Activated B cell treated with CpG ODN at 0.5 μM for 24 hours (primary cell): Measurements from ENCODE around the gene SUGCT. TPM values are rescaled to one million over a fixed set of nuclear protein-coding genes. Genes with fewer than 3 reads are reported as not detected.

Experiments
- ATAC-seq: fragments of 200-7000 bp; cut with Tn5 transposase; one replicate; pipeline ENCODE4 v1.10.0; 2021; ENCODE audit warnings: low read depth, mild to moderate bottlenecking, moderate library complexity
- CTCF ChIA-PET: fragments of 350-600 bp; sonication (Branson Sonifier 250); formaldehyde crosslinking; loops from one replicate; lab custom pipeline; 2021; ENCODE audit warnings: antibody characterized with exemption; lab: Charles Lee
- POLR2A ChIA-PET: fragments of 350-600 bp; sonication (Branson Sonifier 250); formaldehyde crosslinking; loops from one replicate; lab custom pipeline; 2021; ENCODE audit warnings: antibody characterized with exemption; lab: Charles Lee
- DNase-seq: peaks from one replicate; pipeline ENCODE4 v3.0.0; 2022
- H3K27ac Mint-ChIP-seq: one replicate; pipeline ENCODE4 v1.8.0; 2020; ENCODE audit warnings: mixed read lengths
- H3K27me3 Mint-ChIP-seq: one replicate; pipeline ENCODE4 v1.8.0; 2021; ENCODE audit warnings: mixed read lengths
- H3K36me3 Mint-ChIP-seq: one replicate; pipeline ENCODE4 v1.8.0; 2021; ENCODE audit warnings: low read depth, mixed read lengths
- H3K4me1 Mint-ChIP-seq: one replicate; pipeline ENCODE4 v1.8.0; 2021; ENCODE audit warnings: mixed read lengths
- H3K4me3 Mint-ChIP-seq: one replicate; pipeline ENCODE4 v1.8.0; 2020; ENCODE audit warnings: mild to moderate bottlenecking, mixed read lengths
- H3K9me3 Mint-ChIP-seq: one replicate; pipeline ENCODE4 v1.8.0; 2020; ENCODE audit warnings: mixed read lengths
- CTCF ChIP-seq: fragments of 200-600 bp; IDR thresholded peaks from one replicate; pipeline ENCODE4 v1.8.0; 2022; ENCODE audit warnings: antibody characterized with exemption, mild to moderate bottlenecking
- intact Hi-C: fragments of 100-400 bp; cut with micrococcal nuclease; formaldehyde crosslinking; loops from one replicate; pipeline ENCODE4 v1.15.1; 2024
- total RNA-seq: library from RNA; stranded (reverse); gene quantifications from 2 replicates; pipeline ENCODE4 v1.2.3, GENCODE V29; 2022

SUGCT gene
- total RNA-seq, 1 donor from 2014 or later = 1.3 TPM

GRCh38 chr7:40755438-40755837 lies 620.6 kb downstream of the SUGCT start:
- POLR2A ChIA-PET = no interaction called here
- no peak for DNase-seq
- no peaks in the 10 kb centered on the region for H3K9me3 Mint-ChIP-seq
- H3K27me3 Mint-ChIP-seq = no peaks in the 10 kb centered on the region
- no peak for ATAC-seq
- no peak for TF ChIP-seq CTCF
- intact Hi-C loops = no loop called here
- H3K36me3 Mint-ChIP-seq = no peaks in the 10 kb centered on the region
- no peak overlapping the region for H3K27ac Mint-ChIP-seq
- no peak overlapping the region for H3K4me3 Mint-ChIP-seq
- CTCF ChIA-PET = no interaction called here
- no peaks in the 10 kb centered on the region for H3K4me1 Mint-ChIP-seq

- no peak for DNase-seq
- ATAC-seq = no peak
- no peak for TF ChIP-seq CTCF
- Mint-ChIP-seq H3K4me1 (no peaks in the 10 kb centered on the region), H3K36me3 (no peaks in the 10 kb centered on the region), H3K9me3 (no peaks in the 10 kb centered on the region), H3K4me3 (no peak overlapping the region), H3K27ac (no peak overlapping the region), H3K27me3 (no peaks in the 10 kb centered on the region)
- CTCF ChIA-PET = no interaction called here
- POLR2A ChIA-PET = no interaction called here
- intact Hi-C loops = no loop called here
Observed at GRCh38 chr7:40757109-40757508, 622.3 kb downstream of the SUGCT start.

GRCh38 chr7:40758590-40758989 lies 623.8 kb downstream of the SUGCT start:
- Mint-ChIP-seq H3K4me3 (no peak overlapping the region), H3K4me1 (no peaks in the 10 kb centered on the region), H3K27me3 (no peaks in the 10 kb centered on the region), H3K27ac (no peak overlapping the region), H3K9me3 (no peaks in the 10 kb centered on the region), H3K36me3 (no peaks in the 10 kb centered on the region)
- ATAC-seq (no peak), DNase-seq (no peak)
- CTCF ChIA-PET = no interaction called here
- intact Hi-C loops = no loop called here
- POLR2A ChIA-PET = no interaction called here
- TF ChIP-seq CTCF = no peak

- DNase-seq (no peak), ATAC-seq (no peak)
- Mint-ChIP-seq H3K27ac (no peak overlapping the region), H3K9me3 (no peaks in the 10 kb centered on the region), H3K27me3 (no peaks in the 10 kb centered on the region), H3K4me3 (no peak overlapping the region), H3K4me1 (no peaks in the 10 kb centered on the region), H3K36me3 (no peaks in the 10 kb centered on the region)
- ChIA-PET CTCF (no interaction called here), POLR2A (no interaction called here)
- no peak for TF ChIP-seq CTCF
- intact Hi-C loops = no loop called here
Observed at GRCh38 chr7:40760293-40760964, 625.6 kb downstream of the SUGCT start.

GRCh38 chr7:40760987-40761386 lies 626.2 kb downstream of the SUGCT start:
- ATAC-seq = no peak

More at GRCh38 chr7:40760987-40761386, 626.2 kb downstream of the SUGCT start:
- Mint-ChIP-seq H3K4me3 (no peak overlapping the region), H3K36me3 (no peaks in the 10 kb centered on the region), H3K27me3 (no peaks in the 10 kb centered on the region), H3K4me1 (no peaks in the 10 kb centered on the region), H3K9me3 (no peaks in the 10 kb centered on the region), H3K27ac (no peak overlapping the region)
- DNase-seq = no peak
- no peak for TF ChIP-seq CTCF
- CTCF ChIA-PET = no interaction called here
- POLR2A ChIA-PET = no interaction called here
- intact Hi-C loops = no loop called here
